ENCODE data around the gene NEURL1. TPM values are rescaled to one million over a fixed set of nuclear protein-coding genes. Genes with fewer than 3 reads are reported as not detected.
"Not testable (repeated sequence)": the region's sequence is repeated elsewhere in the genome, so short reads cannot be mapped to it uniquely, and the experiment has no call there.

The NEURL1 gene
- total RNA-seq, 2 donors from 2014 or later = 0.37 to 0.38 TPM

DNA sequence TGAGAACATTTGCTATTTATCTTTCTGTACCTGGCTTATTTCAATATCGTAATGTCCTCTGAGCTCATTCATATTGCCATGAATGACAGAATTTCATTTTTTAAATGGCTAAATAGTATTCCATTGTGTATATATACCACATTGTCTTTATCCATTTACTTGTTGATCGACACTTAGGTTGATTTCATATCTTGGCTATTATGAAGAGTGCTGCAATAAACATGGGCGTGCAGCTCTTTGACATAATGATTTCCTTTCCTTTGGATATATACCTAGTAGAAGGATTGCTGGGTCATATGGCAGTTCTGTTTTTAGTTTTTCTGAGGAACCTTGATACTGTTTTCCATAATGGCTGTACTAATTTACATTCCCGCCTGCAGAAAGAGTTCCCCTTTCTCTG lies 30.2 kb downstream of the NEURL1 start:
- H3K27ac ChIP-seq (ENCODE audit: low read depth, low read length) = no peak overlapping the region
- Mint-ChIP-seq H3K36me3 (ENCODE audit: low read depth) (peaks cover 17% of the 10 kb centered on the region), H3K4me1 (peaks cover 10% of the 10 kb centered on the region), H3K27me3 (ENCODE audit: insufficient read depth) (no peaks in the 10 kb centered on the region), H3K9me3 (peaks cover 35% of the 10 kb centered on the region), H3K27ac (no peak overlapping the region), H3K4me3 (no peak overlapping the region)
- TF ChIP-seq, protein P1, sequence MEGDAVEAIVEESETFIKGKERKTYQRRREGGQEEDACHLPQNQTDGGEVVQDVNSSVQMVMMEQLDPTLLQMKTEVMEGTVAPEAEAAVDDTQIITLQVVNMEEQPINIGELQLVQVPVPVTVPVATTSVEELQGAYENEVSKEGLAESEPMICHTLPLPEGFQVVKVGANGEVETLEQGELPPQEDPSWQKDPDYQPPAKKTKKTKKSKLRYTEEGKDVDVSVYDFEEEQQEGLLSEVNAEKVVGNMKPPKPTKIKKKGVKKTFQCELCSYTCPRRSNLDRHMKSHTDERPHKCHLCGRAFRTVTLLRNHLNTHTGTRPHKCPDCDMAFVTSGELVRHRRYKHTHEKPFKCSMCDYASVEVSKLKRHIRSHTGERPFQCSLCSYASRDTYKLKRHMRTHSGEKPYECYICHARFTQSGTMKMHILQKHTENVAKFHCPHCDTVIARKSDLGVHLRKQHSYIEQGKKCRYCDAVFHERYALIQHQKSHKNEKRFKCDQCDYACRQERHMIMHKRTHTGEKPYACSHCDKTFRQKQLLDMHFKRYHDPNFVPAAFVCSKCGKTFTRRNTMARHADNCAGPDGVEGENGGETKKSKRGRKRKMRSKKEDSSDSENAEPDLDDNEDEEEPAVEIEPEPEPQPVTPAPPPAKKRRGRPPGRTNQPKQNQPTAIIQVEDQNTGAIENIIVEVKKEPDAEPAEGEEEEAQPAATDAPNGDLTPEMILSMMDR (conservative IDR thresholded peaks at IDR 0.05) = no peak
- no peaks in the 10 kb centered on the region for H3K4me1 ChIP-seq (ENCODE audit: control insufficient read depth, insufficient read depth, low read length)
- H3K36me3 ChIP-seq (ENCODE audit: control insufficient read depth, insufficient read depth, low read length) = no peaks in the 10 kb centered on the region
- no peak overlapping the region for H3K9ac ChIP-seq (ENCODE audit: extremely low read depth, low read length, poor library complexity, severe bottlenecking)
- peaks cover 42% of the 10 kb centered on the region for H3K9me3 ChIP-seq (ENCODE audit: control insufficient read depth, low read length)
- no peak for DNase-seq
- no peak overlapping the region for H3K4me3 ChIP-seq (ENCODE audit: low read length)
- 91 to 97% methylated on average over 3 to 4 of the region's 4 CpGs for WGBS, 2 experiments (ENCODE audit: insufficient coverage in 1 of 2, insufficient read length in 1 of 2)
- no peaks in the 10 kb centered on the region for H3K27me3 ChIP-seq (ENCODE audit: control insufficient read depth, insufficient read depth, low read length, poor library complexity, severe bottlenecking)

DNA sequence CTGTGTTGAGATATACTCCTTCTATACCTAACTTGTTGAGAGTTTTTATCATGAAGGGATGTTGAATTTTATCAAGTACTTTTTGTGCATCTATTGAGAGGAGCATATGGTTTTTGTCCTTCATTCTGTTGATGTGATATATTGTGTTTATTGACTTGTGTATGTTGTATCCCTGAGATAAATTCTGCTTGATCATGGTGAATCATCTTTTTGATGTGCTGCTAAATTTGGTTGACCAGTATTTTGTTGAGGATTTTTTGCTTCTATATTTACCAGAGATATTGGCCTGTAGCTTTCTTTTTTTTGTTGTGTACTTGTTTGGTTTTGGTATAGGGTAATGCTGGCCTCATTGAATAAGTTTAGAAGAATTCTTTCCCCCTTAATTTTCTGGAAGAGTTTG lies 32.4 kb downstream of the NEURL1 start:
- Mint-ChIP-seq H3K9me3 (peaks cover 44% of the 10 kb centered on the region), H3K4me3 (no peak overlapping the region), H3K4me1 (peaks cover under 1% of the 10 kb centered on the region), H3K36me3 (ENCODE audit: low read depth) (peaks cover 10% of the 10 kb centered on the region), H3K27ac (no peak overlapping the region), H3K27me3 (ENCODE audit: insufficient read depth) (no peaks in the 10 kb centered on the region)
- TF ChIP-seq, protein P1 (conservative IDR thresholded peaks at IDR 0.05) = no peak
- Histone ChIP-seq H3K4me3 (ENCODE audit: low read length) (no peak overlapping the region), H3K27ac (ENCODE audit: low read depth, low read length) (no peak overlapping the region), H3K36me3 (ENCODE audit: control insufficient read depth, insufficient read depth, low read length) (no peaks in the 10 kb centered on the region), H3K9me3 (ENCODE audit: control insufficient read depth, low read length) (peaks cover 52% of the 10 kb centered on the region), H3K4me1 (ENCODE audit: control insufficient read depth, insufficient read depth, low read length) (no peaks in the 10 kb centered on the region), H3K9ac (ENCODE audit: extremely low read depth, low read length, poor library complexity, severe bottlenecking) (no peak overlapping the region), H3K27me3 (ENCODE audit: control insufficient read depth, insufficient read depth, low read length, poor library complexity, severe bottlenecking) (no peaks in the 10 kb centered on the region)
- DNase-seq = no peak

DNA sequence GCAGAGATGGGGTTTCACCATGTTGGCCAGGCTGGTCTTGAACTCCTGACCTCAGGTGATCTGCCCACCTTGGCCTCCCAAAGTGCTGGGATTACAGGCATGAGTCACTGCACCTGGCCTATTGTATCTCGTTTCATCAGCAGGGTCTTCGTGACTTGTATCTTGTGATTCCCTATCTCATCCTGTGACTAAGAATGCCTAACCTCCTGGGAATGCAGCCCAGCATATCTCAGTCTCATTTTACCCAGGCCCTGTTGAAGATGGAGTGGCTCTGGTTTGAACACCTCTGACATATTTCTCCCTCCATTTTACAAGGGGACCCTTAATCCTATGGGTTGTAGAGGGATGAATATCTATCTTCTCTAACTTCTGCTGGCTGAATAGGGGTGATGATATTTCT lies 34.0 kb downstream of the NEURL1 start:
- H3K9ac ChIP-seq (ENCODE audit: extremely low read depth, low read length, poor library complexity, severe bottlenecking); H3K4me1 Mint-ChIP-seq; DNase-seq; H3K27ac ChIP-seq (ENCODE audit: low read depth, low read length); H3K36me3 Mint-ChIP-seq (ENCODE audit: low read depth); H3K27me3 ChIP-seq (ENCODE audit: control insufficient read depth, insufficient read depth, low read length, poor library complexity, severe bottlenecking); H3K27me3 Mint-ChIP-seq (ENCODE audit: insufficient read depth); H3K36me3 ChIP-seq (ENCODE audit: control insufficient read depth, insufficient read depth, low read length); H3K4me3 Mint-ChIP-seq; H3K27ac Mint-ChIP-seq; H3K4me1 ChIP-seq (ENCODE audit: control insufficient read depth, insufficient read depth, low read length); H3K4me3 ChIP-seq (ENCODE audit: low read length): not testable (repeated sequence)
- peaks cover 32% of the 10 kb centered on the region for H3K9me3 Mint-ChIP-seq
- 72 to 79% methylated on average over 2 of the region's 2 CpGs for WGBS, 2 experiments (ENCODE audit: insufficient coverage in 1 of 2, insufficient read length in 1 of 2)
- peaks cover 49% of the 10 kb centered on the region for H3K9me3 ChIP-seq (ENCODE audit: control insufficient read depth, low read length)

DNA sequence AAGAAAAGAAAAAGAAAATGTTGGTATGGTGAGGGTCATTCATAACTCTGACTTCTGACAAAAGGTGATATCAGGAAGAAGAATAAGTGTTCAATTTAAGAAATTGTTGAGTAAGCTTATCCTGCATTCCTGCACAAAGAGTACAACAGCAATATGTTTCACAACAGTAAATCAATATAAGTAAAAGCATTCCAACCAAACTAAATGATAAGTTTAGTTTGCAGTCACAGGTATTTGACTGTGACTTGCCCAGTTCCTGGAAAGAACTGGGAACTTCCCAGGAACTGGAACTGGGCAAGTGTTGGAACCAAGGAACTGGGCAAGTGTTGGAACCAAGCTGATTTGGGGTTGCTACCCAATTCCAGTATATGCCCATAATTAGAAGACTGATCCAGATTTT lies 35.0 kb downstream of the NEURL1 start:
- H3K9ac ChIP-seq (ENCODE audit: extremely low read depth, low read length, poor library complexity, severe bottlenecking) = no peak overlapping the region
- H3K4me1 ChIP-seq (ENCODE audit: control insufficient read depth, insufficient read depth, low read length) = no peaks in the 10 kb centered on the region
- H3K9me3 Mint-ChIP-seq = peaks cover 26% of the 10 kb centered on the region
- H3K4me3 Mint-ChIP-seq = no peak overlapping the region
- no peaks in the 10 kb centered on the region for H3K36me3 Mint-ChIP-seq (ENCODE audit: low read depth)
- H3K27me3 ChIP-seq (ENCODE audit: control insufficient read depth, insufficient read depth, low read length, poor library complexity, severe bottlenecking) = no peaks in the 10 kb centered on the region
- H3K4me1 Mint-ChIP-seq = no peaks in the 10 kb centered on the region
- H3K27ac Mint-ChIP-seq = no peak overlapping the region
- H3K27ac ChIP-seq (ENCODE audit: low read depth, low read length) = no peak overlapping the region
- DNase-seq = no peak
- TF ChIP-seq, protein P1 (conservative IDR thresholded peaks at IDR 0.05) = no peak
- no peak overlapping the region for H3K4me3 ChIP-seq (ENCODE audit: low read length)
- peaks cover 47% of the 10 kb centered on the region for H3K9me3 ChIP-seq (ENCODE audit: control insufficient read depth, low read length)
- no peaks in the 10 kb centered on the region for H3K27me3 Mint-ChIP-seq (ENCODE audit: insufficient read depth)
- H3K36me3 ChIP-seq (ENCODE audit: control insufficient read depth, insufficient read depth, low read length) = no peaks in the 10 kb centered on the region

All from endodermal cell (in vitro differentiated cells).